Suprapubic skin (tissue), 4 donors: ENCODE data around the gene TM4SF20. TPM values are rescaled to one million over a fixed set of nuclear protein-coding genes. Genes with fewer than 3 reads are reported as not detected.

ENCODE experiments used
- DNase-seq, 2 donors: peaks; one replicate each; pipeline ENCODE4 v3.0.0-alpha.2; 2019; ENCODE audit warnings: low spot score in 2 of 2
- H3K27ac ChIP-seq: fragments of 200-600 bp; sonication (generic); one replicate; pipeline ENCODE4 v1.5.1; 2019
- H3K27me3 ChIP-seq: fragments of 200-600 bp; sonication (generic); one replicate; pipeline ENCODE4 v1.5.1; 2019
- H3K36me3 ChIP-seq: fragments of 200-600 bp; sonication (generic); one replicate; pipeline ENCODE4 v1.5.1; 2019
- H3K4me1 ChIP-seq: fragments of 200-600 bp; sonication (generic); one replicate; pipeline ENCODE4 v1.5.1; 2019
- H3K4me3 ChIP-seq: fragments of 200-600 bp; sonication (generic); one replicate; pipeline ENCODE4 v1.5.1; 2019; ENCODE audit warnings: mild to moderate bottlenecking
- H3K9me3 ChIP-seq: fragments of 200-600 bp; sonication (generic); one replicate; pipeline ENCODE4 v1.5.1; 2019
- EP300 ChIP-seq: sonication (generic); formaldehyde crosslinking; IDR thresholded peaks from one replicate; pipeline ENCODE4 v1.6.1; 2017; ENCODE audit warnings: antibody characterized with exemption
- POLR2A ChIP-seq, 2 donors: fragments of 450-650 bp; IDR thresholded peaks; one replicate each; pipeline ENCODE4 v1.6.1; 2017; ENCODE audit warnings: antibody characterized with exemption in 2 of 2, mild to moderate bottlenecking in 2 of 2, moderate library complexity in 2 of 2
- POLR2AphosphoS5 ChIP-seq, 3 donors: sonication (generic); formaldehyde crosslinking; IDR thresholded peaks; one replicate each; pipeline ENCODE4 v1.6.1; 2017; ENCODE audit warnings: antibody characterized with exemption in 3 of 3
- WGBS: methylation state at CpG from one replicate; pipeline ENCODE4 v1.1.5; 2018; 5-methylcytosine and 5-hydroxymethylcytosine counted together
- total RNA-seq, 4 donors: library from RNA; depleted of rRNA; stranded (reverse); fragments of >200 nt; gene quantifications; one replicate each; pipeline ENCODE4 v1.1.0, GENCODE V29; 2016
- TF ChIP-seq, protein P1 (sequence below), 2 donors: fragments of 200-600 bp in 1 of 2; fragments of 450-650 bp in 1 of 2; sonication (generic) in 1 of 2; IDR thresholded peaks; one replicate each; pipeline ENCODE4 v1.5.1; 2016 to 2019; ENCODE audit warnings: antibody characterized with exemption in 2 of 2, mild to moderate bottlenecking in 1 of 2, moderate library complexity in 1 of 2

TM4SF20 gene
- total RNA-seq, 4 donors from 2014 or later = 0.42 TPM; not detected in 3

DNA sequence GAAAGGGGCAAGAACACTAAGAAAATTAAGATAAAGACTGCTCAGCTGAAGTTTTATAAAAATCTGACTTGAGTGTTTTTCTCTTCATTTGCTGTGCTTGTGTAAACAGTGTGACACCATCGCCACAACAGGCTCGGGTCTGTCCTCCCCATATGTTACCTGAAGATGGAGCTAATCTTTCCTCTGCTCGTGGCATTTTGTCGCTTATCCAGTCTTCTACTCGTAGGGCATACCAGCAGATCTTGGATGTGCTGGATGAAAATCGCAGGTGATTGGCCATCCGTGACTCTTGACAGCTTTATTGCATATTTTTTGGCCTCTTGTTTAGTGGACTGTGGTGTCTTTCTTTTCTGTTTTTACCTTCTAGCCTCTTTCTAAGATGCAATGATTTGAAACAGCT, 32.0 kb downstream of the TM4SF20 start:
- no peak overlapping the region for H3K4me3 ChIP-seq
- 87% methylated on average over 7 of the region's 7 CpGs for WGBS
- DNase-seq = no peak
- no peaks in the 10 kb centered on the region for H3K4me1 ChIP-seq
- H3K36me3 ChIP-seq = peaks cover 26% of the 10 kb centered on the region
- TF ChIP-seq POLR2AphosphoS5 (IDR thresholded peaks at IDR 0.05) (no peak), EP300 (no peak), POLR2A (IDR thresholded peaks at IDR 0.05) (no peak)
- TF ChIP-seq, protein P1, sequence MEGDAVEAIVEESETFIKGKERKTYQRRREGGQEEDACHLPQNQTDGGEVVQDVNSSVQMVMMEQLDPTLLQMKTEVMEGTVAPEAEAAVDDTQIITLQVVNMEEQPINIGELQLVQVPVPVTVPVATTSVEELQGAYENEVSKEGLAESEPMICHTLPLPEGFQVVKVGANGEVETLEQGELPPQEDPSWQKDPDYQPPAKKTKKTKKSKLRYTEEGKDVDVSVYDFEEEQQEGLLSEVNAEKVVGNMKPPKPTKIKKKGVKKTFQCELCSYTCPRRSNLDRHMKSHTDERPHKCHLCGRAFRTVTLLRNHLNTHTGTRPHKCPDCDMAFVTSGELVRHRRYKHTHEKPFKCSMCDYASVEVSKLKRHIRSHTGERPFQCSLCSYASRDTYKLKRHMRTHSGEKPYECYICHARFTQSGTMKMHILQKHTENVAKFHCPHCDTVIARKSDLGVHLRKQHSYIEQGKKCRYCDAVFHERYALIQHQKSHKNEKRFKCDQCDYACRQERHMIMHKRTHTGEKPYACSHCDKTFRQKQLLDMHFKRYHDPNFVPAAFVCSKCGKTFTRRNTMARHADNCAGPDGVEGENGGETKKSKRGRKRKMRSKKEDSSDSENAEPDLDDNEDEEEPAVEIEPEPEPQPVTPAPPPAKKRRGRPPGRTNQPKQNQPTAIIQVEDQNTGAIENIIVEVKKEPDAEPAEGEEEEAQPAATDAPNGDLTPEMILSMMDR (IDR thresholded peaks at IDR 0.05) = no peak
- H3K9me3 ChIP-seq = no peaks in the 10 kb centered on the region
- no peak overlapping the region for H3K27ac ChIP-seq
- H3K27me3 ChIP-seq = no peaks in the 10 kb centered on the region

DNA sequence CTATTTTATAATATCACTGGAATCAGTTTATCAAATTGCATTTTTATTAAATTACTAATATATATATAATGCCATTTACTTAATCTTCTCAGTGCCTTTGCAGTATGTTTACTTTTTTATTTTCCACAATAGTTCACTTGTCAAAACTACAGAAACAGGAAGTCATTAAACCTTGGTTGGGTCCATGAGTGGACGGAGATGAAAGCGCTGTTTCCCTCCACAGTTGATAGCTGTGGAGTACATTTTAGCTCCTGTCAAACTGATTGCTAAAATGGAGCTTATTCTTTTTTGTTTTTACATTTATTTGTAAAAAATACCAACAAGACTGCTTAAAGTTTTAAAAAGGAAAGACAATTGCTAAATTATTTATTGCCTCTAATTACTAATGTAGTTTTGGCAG, 34.9 kb downstream of the TM4SF20 start:
- TF ChIP-seq POLR2AphosphoS5 (IDR thresholded peaks at IDR 0.05) = no peak
- TF ChIP-seq EP300 = no peak
- no peak for TF ChIP-seq POLR2A (IDR thresholded peaks at IDR 0.05)
- TF ChIP-seq, protein P1 (IDR thresholded peaks at IDR 0.05) = no peak
- no peak for DNase-seq
- no peaks in the 10 kb centered on the region for H3K9me3 ChIP-seq
- H3K27ac ChIP-seq = no peak overlapping the region
- no peaks in the 10 kb centered on the region for H3K27me3 ChIP-seq
- H3K4me1 ChIP-seq = no peaks in the 10 kb centered on the region
- 94% methylated on average over 2 of the region's 2 CpGs for WGBS
- peaks cover 39% of the 10 kb centered on the region for H3K36me3 ChIP-seq
- no peak overlapping the region for H3K4me3 ChIP-seq

DNA sequence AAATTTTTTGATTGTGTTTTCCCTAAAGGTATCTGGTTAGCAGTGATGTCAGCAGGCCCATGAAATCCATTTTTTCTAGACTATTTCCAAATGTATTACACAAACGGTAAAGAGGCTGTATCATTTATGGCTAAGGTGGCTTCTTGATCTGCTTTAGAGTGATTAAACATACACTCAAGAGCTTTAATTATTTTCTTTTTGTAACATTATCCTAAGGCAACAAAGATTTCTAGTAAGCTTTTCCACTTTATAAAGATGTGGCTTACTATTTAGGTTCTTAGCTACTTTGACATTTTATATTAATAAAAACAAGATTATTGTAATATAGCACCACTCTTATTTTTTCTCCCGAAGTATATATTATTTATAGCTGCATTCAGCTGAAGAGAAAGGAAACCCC, 37.6 kb downstream of the TM4SF20 start:
- H3K4me1 ChIP-seq = no peaks in the 10 kb centered on the region
- 90% methylated on average over 2 of the region's 2 CpGs for WGBS
- peaks cover 27% of the 10 kb centered on the region for H3K36me3 ChIP-seq
- no peaks in the 10 kb centered on the region for H3K27me3 ChIP-seq
- H3K4me3 ChIP-seq = no peak overlapping the region
- H3K9me3 ChIP-seq = no peaks in the 10 kb centered on the region
- H3K27ac ChIP-seq = no peak overlapping the region
- TF ChIP-seq EP300 (no peak), POLR2AphosphoS5 (IDR thresholded peaks at IDR 0.05) (no peak), POLR2A (IDR thresholded peaks at IDR 0.05) (no peak)
- TF ChIP-seq, protein P1 (IDR thresholded peaks at IDR 0.05) = no peak
- no peak for DNase-seq

DNA sequence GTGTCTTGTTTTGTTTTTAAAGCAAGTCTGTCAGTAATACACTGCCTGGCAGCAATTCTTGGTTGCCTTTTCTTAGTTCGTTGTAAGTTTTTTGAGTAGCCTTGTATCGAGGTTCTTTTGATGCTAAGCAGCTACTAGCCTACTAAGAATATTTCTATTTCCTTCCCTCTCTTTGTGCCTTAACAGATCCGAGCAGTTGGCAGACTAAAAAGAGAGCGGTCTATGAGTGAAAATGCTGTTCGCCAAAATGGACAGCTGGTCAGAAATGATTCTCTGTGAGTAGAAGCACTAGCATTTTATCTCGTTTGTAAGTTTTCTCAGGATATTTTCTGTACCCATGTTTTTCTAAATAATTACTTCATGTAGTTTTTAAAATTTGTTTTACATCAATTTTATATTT, 39.0 kb downstream of the TM4SF20 start:
- no peak for DNase-seq
- WGBS = 76% methylated on average over 6 of the region's 6 CpGs
- no peaks in the 10 kb centered on the region for H3K9me3 ChIP-seq
- no peak overlapping the region for H3K27ac ChIP-seq
- H3K27me3 ChIP-seq = no peaks in the 10 kb centered on the region
- H3K4me1 ChIP-seq = no peaks in the 10 kb centered on the region
- TF ChIP-seq POLR2AphosphoS5 (IDR thresholded peaks at IDR 0.05) = no peak
- TF ChIP-seq, protein P1 (IDR thresholded peaks at IDR 0.05) = no peak
- TF ChIP-seq EP300 = no peak
- no peak for TF ChIP-seq POLR2A (IDR thresholded peaks at IDR 0.05)
- H3K4me3 ChIP-seq = no peak overlapping the region
- peaks cover 37% of the 10 kb centered on the region for H3K36me3 ChIP-seq

DNA sequence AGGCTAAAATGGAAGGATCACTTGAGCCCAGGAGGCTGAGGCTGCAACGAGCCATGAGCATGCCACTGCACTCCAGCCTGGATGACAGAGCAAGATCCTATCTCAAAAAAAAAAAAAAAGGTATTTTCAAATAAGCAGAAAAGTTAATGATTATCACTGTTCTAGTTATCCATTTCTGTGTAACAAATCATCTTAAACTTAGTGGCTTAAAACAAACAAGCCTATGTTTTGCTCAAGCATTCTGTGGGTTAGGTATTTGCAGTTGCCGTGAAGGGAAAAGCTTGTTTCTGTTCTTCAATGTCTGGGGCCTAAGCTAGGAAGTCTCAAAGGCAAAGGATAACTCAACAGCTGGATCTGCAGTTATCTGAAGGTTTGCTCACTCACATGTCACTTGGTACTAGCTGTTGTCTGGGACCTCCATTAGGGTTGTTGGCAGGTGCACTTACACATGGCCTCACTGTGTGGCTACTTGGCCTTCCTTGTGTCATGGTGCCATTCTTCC, 40.0 kb downstream of the TM4SF20 start:
- 91% methylated on average over 2 of the region's 2 CpGs for WGBS
- H3K36me3 ChIP-seq = peaks cover 46% of the 10 kb centered on the region
- H3K27me3 ChIP-seq = no peaks in the 10 kb centered on the region
- no peak overlapping the region for H3K27ac ChIP-seq
- no peak overlapping the region for H3K4me3 ChIP-seq
- H3K4me1 ChIP-seq = no peaks in the 10 kb centered on the region
- DNase-seq = no peak
- no peaks in the 10 kb centered on the region for H3K9me3 ChIP-seq
- no peak for TF ChIP-seq POLR2AphosphoS5 (IDR thresholded peaks at IDR 0.05)
- TF ChIP-seq, protein P1 (IDR thresholded peaks at IDR 0.05) = no peak
